HG02588 (cell line): Measurements from ENCODE around the gene EIF2D.

Experiments
- ATAC-seq: cut with Tn5 transposase; IDR thresholded peaks from one replicate; pipeline ENCODE4 v1.9.1; 2021; ENCODE audit warnings: mild to moderate bottlenecking, moderate library complexity; ENCODE audit not compliant: unreplicated experiment

Gene EIF2D

GRCh38 chr1:206573319-206573718, 38.9 kb downstream of the EIF2D start:
- no peak for ATAC-seq

DNA sequence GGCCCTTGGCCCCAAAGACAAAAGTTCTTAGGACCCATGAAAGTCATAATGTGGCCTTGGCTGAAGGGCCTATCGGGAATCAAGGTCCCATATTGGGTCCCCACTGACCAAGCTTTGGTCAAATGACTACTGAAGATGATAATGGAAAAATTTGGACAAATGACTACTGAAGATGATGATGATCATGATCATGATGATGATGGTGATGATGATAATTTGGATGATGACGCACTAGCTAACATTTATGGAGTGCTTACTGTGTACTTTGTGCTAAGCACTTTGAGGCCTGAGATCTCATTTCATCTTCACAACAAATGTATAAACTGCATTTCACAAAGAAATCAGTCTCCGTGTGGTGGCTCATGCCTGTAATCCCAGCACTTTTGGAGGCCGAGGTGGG, 39.4 kb downstream of the EIF2D start:
- no peak for ATAC-seq

- no peak for ATAC-seq
Measured at GRCh38 chr1:206570529-206570928, 41.7 kb downstream of the EIF2D start.

DNA sequence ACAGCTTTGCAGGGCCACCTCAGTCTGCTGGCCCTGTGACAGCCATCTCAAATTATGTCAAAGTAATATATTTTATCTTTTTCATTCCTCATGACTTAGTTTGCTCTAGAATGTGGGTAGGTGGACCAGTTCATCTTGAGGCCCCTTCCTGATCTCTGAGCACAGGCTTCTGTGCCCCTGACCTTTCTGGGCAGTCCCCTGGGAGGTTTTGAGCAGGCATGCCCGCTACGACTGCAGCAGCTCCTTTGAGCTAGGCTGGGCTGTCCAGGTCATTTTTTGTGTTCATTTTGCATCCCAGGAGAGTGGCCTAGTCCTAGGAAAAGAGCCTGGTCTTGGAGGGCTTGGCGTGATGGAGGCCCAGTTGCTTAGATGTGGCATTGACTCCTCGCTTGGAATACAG, 42.7 kb downstream of the EIF2D start:
- ATAC-seq, result no peak

DNA sequence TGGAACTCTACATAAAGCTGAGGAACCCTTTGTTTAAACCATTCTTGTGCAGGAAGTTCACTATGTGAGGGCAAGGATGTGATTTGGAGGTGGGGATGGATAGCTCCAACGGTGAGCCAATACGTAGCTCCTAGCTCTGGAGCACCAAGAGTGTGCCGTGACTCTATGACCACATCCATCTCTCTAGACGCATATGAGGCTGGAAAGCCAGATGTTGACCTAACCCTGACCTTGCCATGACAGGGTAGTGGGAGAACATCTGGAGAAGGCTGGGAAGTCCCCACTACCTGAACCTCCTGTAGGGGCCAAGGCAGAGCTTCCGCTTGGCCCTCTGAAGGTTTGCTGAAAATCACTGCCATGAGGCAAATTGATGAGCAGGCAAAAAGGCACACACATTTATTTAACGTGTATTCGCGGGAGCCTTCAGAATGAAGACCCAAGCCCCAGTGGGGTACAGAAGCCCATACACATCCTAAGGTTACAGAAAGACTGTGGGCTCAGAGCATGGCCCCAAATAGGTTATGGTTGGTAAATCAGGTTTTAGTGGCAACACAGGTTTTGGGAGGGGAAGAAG, 43.4 kb downstream of the EIF2D start:
- no peak for ATAC-seq

DNA sequence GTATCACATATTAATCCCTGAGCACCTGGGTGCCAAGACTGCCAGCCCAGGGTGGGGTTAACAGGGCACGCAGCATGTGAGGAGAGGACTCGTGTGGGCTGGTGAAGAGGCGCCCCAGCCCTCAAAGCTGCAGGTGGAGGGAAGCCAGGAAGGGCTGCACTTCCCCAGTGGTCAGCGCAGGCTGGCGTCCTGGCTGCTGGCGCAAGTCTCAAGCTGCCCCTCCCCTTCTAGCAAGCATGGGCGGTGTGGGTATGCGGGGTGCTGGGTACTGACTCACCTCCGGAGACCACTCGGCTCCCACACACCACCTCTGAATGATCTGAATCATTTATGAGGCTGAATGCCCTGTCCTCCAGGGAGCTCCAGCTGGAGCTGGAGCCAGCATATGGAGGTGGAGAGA, 44.0 kb downstream of the EIF2D start:
- no peak for ATAC-seq

GRCh38 chr1:206566999-206567398, 45.3 kb downstream of the EIF2D start:
- no peak for ATAC-seq

DNA sequence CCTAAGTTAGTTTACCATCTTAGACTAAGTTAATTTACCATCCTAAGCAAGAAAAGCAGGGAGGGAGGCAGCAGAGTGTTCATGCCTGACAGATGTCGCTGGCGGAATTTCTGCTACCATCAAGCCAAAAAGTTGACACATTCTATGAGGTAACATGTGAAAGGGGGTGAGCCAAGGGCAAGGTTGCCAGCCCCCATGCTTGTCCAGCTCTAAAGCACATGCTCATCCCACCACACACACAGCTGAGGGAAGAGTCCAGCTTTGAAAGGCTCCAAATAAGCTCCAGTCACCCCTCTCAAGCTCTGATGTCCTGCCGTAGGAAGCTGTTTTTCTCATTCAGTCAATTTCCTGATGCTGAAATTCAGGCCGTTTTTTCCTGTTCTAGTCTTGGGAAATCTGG, 46.3 kb downstream of the EIF2D start:
- ATAC-seq, result no peak

DNA sequence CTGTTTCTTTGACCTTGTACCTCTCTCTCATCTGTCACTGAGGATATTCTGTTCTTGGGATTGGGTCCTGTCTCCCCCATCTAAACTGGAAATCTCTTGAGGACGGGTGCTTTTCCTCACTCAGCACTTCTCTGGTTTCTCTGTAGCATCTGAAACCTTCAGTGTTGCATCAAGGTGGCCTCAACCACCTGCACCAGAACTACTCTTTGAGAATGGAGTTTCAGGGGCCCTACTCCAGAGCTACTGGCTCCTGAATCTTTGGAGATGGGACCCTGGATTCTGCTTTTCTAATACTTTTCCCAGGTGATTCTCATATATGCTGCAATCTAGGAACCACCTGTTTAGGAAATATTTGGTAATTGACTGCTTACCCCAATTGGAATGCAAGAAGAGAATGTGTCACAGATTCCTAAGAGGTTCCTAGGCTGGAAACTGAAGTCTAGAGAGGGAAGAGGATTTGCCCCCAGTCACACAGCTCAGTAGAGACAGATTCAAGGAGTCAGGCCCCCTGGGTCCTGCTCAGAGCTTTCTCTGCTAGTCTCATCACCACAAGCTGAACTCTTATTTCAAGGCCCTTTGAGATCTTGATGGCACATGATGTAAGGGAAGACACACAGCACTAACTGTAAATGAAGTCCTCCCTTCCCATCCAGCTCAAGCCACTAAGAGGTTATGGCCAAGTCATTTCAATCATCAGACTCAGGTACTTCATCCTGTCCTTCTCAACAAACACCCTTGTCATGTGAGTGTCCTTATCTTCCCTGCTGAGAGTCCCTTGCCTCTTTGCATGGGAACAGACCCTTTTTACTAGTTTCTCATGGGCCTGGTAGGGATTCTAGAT, 48.7 kb downstream of the EIF2D start:
- ATAC-seq, result peak; percentile 30

- ATAC-seq, result no peak
Measured at GRCh38 chr1:206560007-206560716, 52.1 kb downstream of the EIF2D start.

DNA sequence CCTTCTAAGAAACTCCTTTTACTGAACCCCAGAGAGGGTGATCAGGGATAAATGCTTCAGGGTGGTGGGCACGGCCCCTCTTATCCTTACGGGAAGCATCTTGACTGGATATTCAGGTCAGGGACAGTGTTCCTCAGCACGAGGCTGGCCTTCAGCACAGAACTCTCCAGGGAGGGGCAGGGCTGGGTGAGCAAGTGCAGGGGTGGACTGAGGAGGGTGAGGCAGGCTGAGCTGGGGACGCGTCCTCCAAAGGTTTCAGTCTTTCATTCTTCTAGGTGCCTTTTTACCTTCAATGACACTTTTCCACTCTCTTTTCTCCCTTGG, 52.6 kb downstream of the EIF2D start:
- no peak for ATAC-seq

- no peak for ATAC-seq
Measured at GRCh38 chr1:206558794-206559671, 53.2 kb downstream of the EIF2D start.

- ATAC-seq, result no peak
Measured at GRCh38 chr1:206557636-206558473, 54.4 kb downstream of the EIF2D start.

DNA sequence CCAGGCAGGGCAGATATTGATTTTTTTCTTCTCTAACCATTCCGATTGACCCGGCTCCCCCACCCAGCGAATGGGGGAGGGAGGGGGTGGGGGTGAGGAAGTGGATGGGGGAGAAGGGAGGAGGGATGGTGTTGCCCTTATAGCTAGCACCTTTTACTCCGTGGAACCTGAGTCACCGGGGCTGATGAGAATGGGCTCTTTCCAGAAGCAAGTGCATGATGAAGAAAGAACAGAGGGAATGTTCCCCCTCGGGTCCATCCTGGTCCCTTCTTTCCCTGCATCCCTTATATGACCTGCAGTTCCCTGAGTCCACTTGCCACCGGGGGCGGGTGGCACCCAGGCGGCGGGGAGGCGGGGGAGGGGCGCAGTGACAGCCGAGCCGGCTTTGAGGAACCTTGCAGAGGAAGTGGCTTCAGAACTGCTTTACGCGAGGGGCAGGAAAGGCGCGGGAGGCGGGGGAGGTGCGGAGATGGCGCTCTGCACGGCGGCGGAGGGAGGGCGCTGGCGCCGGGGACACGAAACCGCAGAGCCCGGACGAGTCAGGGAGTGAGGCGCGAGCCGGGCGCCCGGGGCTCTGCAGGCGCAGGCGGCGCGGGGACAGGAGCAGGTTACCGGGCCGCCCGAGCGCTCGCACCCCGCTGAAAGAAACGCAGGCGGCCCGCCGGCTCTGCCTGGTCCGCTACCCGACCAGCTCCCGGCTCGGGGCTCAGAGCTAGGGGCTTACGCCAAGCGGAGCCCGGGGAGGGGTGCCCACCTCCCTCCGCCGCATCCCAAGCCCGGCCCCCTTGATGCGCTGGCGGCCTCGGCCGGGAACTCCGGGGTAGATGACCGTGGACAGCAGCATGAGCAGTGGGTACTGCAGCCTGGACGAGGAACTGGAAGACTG, 55.3 kb downstream of the EIF2D start:
- peak; percentile 42 for ATAC-seq

- ATAC-seq, result no peak
Measured at GRCh38 chr1:206556047-206556749, 56.1 kb downstream of the EIF2D start.

DNA sequence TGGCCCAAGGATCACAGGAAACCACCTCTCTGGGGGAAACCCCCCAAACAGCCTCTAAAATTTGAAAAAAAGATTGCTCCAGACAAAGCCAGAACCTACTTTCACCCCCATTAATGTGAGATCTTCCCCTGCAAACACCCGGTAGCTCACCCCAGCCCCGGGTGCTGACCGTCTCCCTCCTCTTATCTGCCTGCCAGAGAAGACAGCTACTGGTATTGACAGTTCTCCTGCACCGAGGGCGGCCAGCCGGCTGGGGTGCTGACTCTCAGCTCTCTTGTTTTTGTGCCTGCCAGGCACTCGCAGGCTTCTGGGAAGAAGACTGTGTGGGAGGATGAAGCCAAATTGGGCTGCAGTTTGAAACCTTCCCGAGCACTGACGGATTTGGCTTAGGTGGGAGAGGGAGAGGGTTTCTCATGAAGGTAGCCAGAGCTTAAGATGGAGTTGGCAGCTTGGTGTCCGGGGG, 56.8 kb downstream of the EIF2D start:
- ATAC-seq, result no peak

GRCh38 chr1:206554701-206555472, 57.4 kb downstream of the EIF2D start:
- ATAC-seq, result no peak

DNA sequence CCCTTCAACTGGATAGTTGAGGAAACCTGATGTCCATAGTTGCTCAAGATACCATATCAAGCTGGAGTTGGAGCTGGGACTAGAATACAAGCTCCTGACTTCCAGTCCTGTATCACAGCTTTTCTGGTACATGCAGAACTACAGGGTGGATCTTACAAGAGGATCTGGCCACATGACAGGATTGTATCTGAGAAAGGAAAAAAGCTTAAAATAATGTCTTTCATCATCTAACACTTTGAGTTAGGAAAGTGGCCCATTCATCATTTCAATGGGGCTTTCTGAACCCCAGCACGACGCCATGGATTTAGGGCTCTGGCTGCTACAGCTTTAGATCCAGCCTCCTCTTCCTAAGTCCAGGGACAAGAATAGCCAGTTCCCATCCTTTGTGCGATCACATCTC, 58.1 kb downstream of the EIF2D start:
- ATAC-seq, result no peak
